Nephron (organoid): ENCODE measurements around the gene CTSZ.

ENCODE experiments used
- H3K27ac Mint-ChIP-seq, 3 experiments: 2 replicates each; pipeline ENCODE4 v1.8.0; 2020; ENCODE audit warnings: mixed read lengths in 3 of 3, mild to moderate bottlenecking in 2 of 3, moderate library complexity in 1 of 3
- H3K27me3 Mint-ChIP-seq: 2 replicates; pipeline ENCODE4 v1.8.0; 2021; ENCODE audit warnings: low read depth, mild to moderate bottlenecking, moderate library complexity, mixed read lengths
- H3K36me3 Mint-ChIP-seq: 2 replicates; pipeline ENCODE4 v1.8.0; 2020; ENCODE audit warnings: low read depth, mixed read lengths
- H3K4me1 Mint-ChIP-seq: 2 replicates; pipeline ENCODE4 v1.8.0; 2020; ENCODE audit warnings: mixed read lengths
- H3K4me3 Mint-ChIP-seq, 3 experiments: 2 replicates each; pipeline ENCODE4 v1.8.0; 2020; ENCODE audit warnings: mild to moderate bottlenecking in 3 of 3, mixed read lengths in 3 of 3, moderate library complexity in 2 of 3
- H3K9me3 Mint-ChIP-seq: 2 replicates; pipeline ENCODE4 v1.8.0; 2020; ENCODE audit warnings: mixed read lengths
- TF ChIP-seq, protein P1 (sequence below), 3 experiments: fragments of 200-600 bp; sonication (generic); IDR thresholded peaks; one replicate each; pipeline ENCODE4 v1.5.0; 2021; ENCODE audit warnings: antibody characterized with exemption in 3 of 3; ENCODE audit not compliant: unreplicated experiment in 3 of 3

Gene CTSZ

GRCh38 chr20:59006864-59007664, at the start of gene CTSZ:
TSS of gene CTSZ (minus strand) at chr20:59007254. CDS start at chr20:59007128, 126 bp downstream.
- Mint-ChIP-seq H3K27me3 (peaks cover 25% of the 10 kb centered on the region), H3K4me1 (peaks cover 22% of the 10 kb centered on the region), H3K27ac (peak within 1 kb of the TSS in 1 of 3 experiments; percentile 54), H3K9me3 (no peaks in the 10 kb centered on the region), H3K36me3 (no peaks in the 10 kb centered on the region), H3K4me3 (peak within 1 kb of the TSS; percentile 79 to 81 (median 81))
- TF ChIP-seq, protein P1, sequence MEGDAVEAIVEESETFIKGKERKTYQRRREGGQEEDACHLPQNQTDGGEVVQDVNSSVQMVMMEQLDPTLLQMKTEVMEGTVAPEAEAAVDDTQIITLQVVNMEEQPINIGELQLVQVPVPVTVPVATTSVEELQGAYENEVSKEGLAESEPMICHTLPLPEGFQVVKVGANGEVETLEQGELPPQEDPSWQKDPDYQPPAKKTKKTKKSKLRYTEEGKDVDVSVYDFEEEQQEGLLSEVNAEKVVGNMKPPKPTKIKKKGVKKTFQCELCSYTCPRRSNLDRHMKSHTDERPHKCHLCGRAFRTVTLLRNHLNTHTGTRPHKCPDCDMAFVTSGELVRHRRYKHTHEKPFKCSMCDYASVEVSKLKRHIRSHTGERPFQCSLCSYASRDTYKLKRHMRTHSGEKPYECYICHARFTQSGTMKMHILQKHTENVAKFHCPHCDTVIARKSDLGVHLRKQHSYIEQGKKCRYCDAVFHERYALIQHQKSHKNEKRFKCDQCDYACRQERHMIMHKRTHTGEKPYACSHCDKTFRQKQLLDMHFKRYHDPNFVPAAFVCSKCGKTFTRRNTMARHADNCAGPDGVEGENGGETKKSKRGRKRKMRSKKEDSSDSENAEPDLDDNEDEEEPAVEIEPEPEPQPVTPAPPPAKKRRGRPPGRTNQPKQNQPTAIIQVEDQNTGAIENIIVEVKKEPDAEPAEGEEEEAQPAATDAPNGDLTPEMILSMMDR (IDR thresholded peaks at IDR 0.05; ENCODE audit: unreplicated experiment in 3 of 3), result no peak

- TF ChIP-seq, protein P1 (IDR thresholded peaks at IDR 0.05; ENCODE audit: unreplicated experiment in 3 of 3), result peak in 2 of 3 experiments; percentile 8 to 13
- Mint-ChIP-seq H3K27ac (no peak overlapping the region), H3K4me1 (peaks cover 10% of the 10 kb centered on the region), H3K36me3 (no peaks in the 10 kb centered on the region), H3K27me3 (no peaks in the 10 kb centered on the region), H3K9me3 (no peaks in the 10 kb centered on the region), H3K4me3 (no peak overlapping the region)
These were observed 48.2 kb upstream of the CTSZ start for GRCh38 chr20:59055302-59055701.

DNA sequence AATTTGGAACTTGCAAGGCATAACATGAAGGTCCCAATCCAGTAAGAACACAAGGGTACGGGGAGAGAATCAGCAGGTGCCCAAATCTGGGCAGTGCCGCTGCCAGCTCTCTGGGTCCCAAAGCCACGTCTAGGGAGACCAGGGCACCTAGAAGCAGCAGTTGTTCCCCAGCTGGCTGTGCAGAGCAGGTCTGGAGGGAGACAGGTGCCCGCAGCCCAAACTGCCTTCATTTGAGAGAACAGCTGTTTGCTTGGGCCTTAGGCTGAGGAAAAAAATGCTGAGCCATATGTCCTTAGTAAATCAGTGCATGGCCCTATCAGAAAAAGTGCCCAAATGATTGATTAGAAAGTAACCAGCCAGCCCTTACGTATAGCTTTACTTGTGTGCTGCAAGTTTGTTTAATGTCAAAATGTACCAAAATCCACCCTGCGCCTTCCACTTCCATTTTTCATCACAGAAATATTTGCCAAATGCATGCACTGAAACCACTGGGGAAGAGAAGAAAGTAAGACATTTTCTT, 44.7 kb upstream of the CTSZ start:
- TF ChIP-seq, protein P1 (IDR thresholded peaks at IDR 0.05; ENCODE audit: unreplicated experiment in 3 of 3), result no peak
- no peak overlapping the region for H3K4me3 Mint-ChIP-seq
- no peak overlapping the region for H3K27ac Mint-ChIP-seq
- H3K27me3 Mint-ChIP-seq, result no peaks in the 10 kb centered on the region
- peaks cover 10% of the 10 kb centered on the region for H3K4me1 Mint-ChIP-seq
- H3K9me3 Mint-ChIP-seq, result no peaks in the 10 kb centered on the region
- no peaks in the 10 kb centered on the region for H3K36me3 Mint-ChIP-seq

DNA sequence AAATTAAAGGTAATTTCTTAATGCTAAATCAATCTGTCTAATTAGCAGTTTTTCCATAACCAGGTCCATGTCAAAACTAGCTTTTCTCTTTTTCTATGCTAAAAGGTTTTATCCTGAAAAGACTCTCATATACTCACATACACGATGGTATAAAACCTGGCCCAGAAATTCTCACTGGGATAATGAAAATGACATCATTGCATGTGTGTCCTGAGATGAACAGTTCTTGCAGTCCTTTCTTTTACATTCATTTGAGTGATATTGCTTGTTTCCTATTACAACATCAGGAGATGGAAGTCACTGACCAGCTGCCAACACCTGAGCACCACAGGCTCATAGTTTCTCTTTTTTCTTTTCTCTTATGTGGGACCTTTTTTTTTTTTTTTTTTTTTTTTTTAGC, 43.4 kb upstream of the CTSZ start:
- H3K27ac Mint-ChIP-seq, result no peak overlapping the region
- H3K4me1 Mint-ChIP-seq, result peaks cover 10% of the 10 kb centered on the region
- no peaks in the 10 kb centered on the region for H3K9me3 Mint-ChIP-seq
- TF ChIP-seq, protein P1 (IDR thresholded peaks at IDR 0.05; ENCODE audit: unreplicated experiment in 3 of 3), result no peak
- H3K27me3 Mint-ChIP-seq, result no peaks in the 10 kb centered on the region
- no peak overlapping the region for H3K4me3 Mint-ChIP-seq
- no peaks in the 10 kb centered on the region for H3K36me3 Mint-ChIP-seq

- TF ChIP-seq, protein P1 (IDR thresholded peaks at IDR 0.05; ENCODE audit: unreplicated experiment in 3 of 3), result no peak
- H3K27me3 Mint-ChIP-seq, result no peaks in the 10 kb centered on the region
- peaks cover 12% of the 10 kb centered on the region for H3K4me1 Mint-ChIP-seq
These were observed 41.6 kb upstream of the CTSZ start for GRCh38 chr20:59048681-59049030.

More at GRCh38 chr20:59048681-59049030, 41.6 kb upstream of the CTSZ start:
- H3K9me3 Mint-ChIP-seq, result no peaks in the 10 kb centered on the region
- H3K4me3 Mint-ChIP-seq, result no peak overlapping the region
- H3K36me3 Mint-ChIP-seq, result no peaks in the 10 kb centered on the region
- no peak overlapping the region for H3K27ac Mint-ChIP-seq
